GM18508 (cell line): ENCODE results near the gene UROS.

ENCODE experiments used
- ATAC-seq: cut with Tn5 transposase; IDR thresholded peaks from one replicate; pipeline ENCODE4 v1.9.1; 2021; ENCODE audit warnings: moderate number of reproducible peaks; ENCODE audit not compliant: insufficient read depth, unreplicated experiment

UROS gene

DNA sequence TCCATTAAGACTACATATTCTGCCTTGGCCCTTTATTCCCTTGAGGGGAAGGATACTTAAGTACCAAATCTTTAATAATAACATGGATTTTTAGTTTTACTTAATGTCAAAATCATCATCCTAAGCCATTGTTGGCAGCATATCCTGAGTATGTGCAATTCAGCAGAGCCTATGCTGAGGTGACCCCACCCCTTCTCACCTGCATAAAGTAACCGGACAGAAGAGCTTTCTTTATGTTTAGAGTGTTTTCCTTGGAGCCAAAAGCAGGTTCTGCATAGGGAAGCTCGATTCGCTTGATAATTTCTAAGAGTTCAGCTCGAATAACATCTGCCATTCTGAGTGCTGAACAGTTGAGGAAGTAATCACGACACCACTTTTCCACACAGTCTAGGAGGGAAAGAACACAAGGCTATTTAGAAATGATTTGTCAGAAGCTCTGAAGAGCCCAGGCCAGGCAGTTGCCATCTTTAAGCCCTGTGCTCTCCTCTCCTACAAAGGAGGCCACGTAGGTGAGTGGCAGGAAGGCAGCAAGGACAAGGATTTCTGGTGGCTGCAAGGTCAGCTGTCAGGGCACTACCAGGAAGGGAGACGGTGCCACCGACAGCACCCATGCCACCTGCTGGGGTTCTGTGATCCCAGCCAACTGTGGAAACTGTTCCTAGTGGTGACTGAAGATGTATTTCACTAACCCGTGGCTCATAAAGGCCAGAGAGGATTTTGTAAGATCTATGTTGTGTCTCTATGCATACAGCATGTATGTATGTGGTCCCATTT is 15.9 kb upstream of the UROS start:
- ATAC-seq, result no peak

DNA sequence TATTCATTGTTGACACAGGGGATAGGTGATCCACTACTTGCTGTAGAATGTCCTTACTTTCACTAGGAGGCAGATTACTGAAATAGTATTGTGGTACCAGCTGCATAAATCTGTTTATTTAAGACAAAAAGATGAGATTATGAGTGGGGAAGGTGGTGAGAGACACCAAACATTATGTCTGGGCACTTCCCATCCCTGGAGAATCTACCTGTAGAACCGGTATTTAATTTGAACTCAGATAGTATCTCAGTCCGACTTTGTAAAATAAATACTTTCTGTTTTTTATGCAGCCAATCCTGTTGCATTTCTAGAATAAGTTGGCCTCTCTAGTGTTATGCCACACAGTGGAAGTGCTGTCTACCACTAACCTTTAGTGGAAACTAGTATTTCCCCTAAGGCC is 13.7 kb upstream of the UROS start:
- ATAC-seq, result no peak

DNA sequence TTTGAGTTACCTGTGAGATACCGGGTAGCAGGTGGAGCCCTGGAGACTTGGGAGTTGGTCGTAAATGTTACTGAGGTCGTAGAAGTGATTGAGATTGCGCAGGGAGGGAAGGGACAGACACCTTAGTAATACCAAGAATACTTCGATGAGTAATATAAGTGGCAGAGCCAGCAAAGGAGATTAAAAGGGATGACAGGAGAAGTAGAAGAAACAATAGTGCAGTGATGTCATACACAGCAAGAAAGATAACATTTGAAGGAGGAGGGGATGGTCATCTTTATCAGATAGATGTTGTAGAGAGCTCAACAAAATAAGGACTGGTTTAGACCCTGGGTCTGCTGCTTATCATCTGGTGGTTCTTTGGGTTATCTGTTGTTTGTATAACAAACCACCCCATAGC is 5.3 kb upstream of the UROS start:
- no peak for ATAC-seq

DNA sequence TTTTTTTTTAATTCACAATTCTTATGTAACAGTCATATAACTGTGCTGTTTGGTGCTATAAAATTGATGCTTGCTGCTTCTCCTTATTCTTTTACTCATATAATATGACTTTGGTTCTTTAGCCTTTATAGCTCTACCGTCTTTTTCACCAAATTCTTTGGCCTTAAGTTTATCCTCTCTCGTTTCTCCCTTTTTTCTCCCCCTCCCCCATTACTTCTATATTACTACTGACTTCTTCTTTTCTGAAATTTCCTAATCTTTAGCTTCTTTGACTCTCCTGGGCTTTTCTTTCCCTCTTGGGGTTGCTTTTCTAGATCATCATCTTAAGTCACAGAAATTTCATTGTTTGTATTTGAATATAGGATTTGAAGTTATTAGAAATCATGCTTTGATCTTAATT is 4.1 kb upstream of the UROS start:
- ATAC-seq, result no peak

DNA sequence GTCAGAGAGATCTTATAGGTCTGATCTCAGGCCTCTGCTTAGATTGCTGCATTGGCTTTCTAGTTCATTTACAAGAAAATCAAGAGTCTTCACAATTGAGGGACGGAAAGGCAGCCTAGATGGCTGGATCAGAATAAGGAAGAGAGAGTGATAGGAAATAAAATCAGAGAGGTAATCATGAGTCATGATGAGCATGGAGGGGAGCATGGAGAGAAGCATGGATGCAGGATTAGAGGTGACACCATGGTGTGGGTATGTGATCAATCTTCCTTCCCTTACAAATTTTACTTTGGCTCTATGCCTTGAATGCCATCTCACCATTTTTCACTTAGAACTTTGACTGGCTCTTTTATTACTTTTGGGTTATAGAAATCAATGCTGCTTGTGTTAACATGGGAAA is 1.7 kb upstream of the UROS start:
- no peak for ATAC-seq

DNA sequence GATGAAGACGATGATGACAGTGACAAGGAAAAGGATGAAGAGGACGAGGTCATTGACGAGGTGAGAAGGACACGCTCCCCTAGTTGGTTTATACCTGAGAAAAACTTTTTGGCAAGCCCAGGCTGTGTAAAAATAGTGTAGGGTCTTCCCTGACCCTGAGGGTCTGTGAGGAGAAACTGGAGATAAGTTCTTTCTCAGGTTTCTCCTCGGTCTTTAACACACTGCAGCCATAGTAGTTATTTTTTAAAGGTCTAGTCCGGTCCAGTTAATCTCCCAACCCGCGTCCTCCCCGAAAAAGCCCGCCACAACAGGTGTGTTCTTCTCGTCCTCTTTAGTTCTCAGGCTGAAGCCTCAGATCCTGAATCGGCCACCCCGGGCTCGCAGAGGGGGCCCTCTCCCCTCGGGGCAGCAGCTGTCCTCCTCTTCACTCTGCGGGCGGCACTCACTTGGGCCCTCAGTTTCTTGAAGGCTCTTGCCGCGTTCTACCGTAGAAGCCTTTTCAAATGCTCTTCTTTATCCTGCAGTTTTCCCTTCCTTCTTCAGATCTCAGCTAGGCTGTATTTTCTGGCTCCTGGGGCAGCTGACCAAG is 699 bp upstream of the UROS start:
- ATAC-seq, result no peak

DNA sequence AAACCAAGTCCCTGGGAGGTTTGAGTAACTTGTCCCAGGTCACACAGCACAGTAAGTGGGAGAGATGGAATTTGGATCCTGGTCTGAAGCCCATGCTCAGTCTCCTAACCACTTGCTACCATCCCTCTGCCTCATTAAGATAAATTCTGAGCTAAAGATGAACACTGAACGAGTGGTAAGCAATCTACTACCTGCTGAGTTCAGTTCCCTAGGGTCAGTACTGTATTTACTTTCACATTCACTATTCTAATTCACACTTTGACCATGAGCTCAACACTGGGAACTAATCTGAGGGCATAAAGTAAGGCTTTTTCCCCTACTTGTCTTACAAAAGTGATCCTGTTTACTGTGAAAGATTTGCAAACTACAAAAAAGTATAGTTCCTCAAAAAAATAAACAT is 2.4 kb downstream of the UROS start:
- peak; percentile 45 for ATAC-seq

DNA sequence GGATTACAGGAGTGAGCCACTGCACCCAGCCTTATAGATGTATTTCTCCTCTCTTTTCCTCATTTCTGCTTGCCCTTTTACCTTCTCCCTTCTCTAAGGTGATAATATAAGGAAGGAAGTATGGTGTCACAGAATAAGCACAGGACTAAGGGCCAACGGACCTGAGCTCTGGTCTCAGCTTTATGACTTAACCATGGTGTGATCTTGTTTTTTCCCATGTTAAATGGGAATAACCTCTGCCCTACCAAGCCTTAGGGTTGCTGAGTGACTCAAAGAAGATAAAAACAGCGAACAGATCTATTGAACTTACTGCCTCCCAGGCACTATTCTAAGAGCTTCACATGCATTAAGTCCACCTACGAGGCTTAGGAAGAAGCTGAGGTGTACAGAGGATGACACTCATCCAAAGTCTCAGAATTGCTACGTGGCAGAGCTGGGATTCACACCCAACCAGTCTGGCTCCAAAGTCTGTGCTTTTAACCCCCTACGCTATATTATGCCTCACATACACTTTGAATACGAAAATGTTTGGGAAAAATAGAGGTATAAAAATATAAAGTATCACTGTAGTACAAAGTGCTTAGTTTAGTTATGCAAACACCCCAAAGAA is 5.6 kb downstream of the UROS start:
- ATAC-seq, result no peak

DNA sequence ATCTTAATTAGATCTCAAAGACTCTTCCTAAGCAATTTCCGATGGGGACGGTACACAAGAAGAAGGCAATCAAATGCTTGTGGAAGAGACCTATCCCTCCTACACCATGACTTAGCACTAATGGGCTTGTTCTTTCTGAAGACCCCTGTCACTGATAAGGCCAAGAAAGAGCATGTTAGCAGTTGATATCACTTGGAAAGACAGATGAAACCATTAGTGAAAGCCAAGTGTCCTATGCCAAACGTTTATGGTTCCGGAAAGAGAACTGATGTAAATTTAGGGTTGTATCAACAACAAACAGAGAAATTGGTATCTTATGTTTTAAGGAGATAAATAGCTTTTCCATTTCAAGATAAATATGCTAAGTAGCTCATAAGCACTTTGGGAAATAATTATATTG is 6.5 kb downstream of the UROS start:
- no peak for ATAC-seq

DNA sequence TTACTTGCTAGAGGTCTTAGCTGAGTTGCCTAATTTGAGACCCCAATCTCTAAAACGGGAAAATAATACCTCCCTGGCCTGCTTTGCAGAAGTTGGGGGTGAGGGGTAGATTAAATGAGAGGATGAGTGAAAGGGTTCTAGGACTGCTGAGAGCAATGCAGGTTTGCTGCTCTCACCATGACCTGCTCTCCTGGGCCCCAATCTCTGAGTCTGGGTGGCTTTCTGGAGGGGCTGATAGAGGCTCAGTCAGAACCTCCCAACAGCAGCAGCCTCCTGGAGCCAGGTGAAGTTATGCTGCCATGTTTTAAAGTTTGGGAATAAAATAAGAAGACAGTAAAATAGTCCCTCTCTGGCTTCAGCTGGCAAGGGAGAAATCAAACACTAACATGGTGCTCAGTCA is 7.3 kb downstream of the UROS start:
- ATAC-seq, result no peak

DNA sequence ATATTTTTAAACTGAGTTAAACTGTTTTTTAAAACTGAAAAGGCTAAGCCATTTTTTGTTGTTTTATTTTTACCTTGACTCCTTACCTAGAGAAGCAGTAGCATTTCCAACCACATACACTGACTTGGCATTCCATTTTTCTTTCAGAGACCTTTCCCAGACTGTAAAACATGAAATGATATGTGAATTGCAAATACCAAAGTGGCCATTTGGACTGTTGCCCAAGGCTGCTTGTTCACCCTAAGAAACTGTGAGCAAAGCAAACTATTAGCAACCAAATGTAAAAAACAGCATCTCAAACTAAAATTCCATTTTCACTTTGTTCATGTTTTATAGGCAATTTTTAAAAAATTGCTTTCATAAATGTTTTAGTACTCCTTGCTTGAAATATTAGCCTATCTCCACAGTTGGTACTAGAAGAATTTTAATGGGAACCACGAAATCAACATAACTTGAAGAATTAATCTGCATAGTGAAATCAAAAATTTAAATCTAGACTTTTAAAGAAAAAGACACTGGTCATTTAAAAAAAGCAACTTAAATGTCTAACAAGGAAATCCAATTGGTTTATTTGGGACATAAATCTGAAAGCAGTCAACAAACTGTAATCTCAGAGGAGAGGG is 10.8 kb downstream of the UROS start:
- ATAC-seq, result no peak

DNA sequence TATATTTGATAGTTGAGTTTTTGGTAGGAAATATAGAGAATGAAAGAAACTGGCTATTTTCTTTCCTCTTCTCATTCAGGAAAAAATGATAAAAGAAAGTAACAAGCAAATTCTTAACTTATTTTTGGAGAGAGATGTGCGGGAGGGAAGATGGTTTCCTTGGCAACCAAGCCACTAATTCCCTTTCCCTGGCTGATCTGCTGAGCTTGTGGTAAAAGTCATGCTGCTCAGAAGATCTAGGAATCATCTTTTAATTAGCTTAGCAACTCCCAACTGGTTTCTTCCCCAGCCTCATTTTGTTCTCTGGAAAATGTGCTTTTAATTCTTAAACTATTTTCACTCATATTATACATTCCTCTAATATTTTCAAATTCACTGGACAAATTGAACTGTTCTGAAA is 11.8 kb downstream of the UROS start:
- ATAC-seq, result no peak

DNA sequence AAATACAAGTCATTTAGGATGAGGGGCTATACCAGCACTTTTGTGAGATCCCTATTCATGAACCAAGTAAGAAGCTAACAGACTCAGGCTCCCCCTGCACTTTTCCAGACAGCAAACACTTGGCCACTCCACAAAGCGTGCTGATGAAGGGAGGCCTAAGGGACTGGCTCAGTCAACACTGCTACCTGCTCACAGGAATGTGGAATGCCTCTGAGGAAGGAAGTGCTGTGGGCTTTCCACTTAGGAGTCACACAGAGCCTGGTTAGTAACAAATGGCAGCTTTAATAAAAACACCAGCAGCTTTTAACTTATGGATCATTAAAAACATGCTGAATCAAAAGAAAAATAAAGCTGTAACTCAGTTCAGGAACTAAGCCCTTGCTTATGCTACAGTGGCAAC is 15.0 kb downstream of the UROS start:
- no peak for ATAC-seq

DNA sequence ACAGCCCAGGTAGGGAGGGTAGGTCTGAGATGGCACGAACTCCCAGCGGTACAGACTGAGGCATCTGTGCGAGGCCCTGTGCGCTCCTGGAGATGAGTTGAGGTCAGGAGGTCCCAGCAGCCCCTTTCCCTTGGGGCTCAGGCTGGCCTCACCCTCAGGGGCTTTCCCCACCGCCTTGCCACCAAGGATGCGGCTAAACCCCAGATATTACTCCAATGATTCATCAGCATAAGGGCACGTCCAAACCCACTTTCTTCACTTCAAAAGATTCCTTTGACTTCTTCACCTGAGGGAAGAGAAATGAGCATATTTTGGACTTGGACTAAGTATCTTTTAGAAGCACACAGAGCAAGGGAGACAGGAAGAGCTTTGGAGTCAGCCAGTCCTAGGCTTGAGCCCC is 20.3 kb downstream of the UROS start:
- no peak for ATAC-seq

DNA sequence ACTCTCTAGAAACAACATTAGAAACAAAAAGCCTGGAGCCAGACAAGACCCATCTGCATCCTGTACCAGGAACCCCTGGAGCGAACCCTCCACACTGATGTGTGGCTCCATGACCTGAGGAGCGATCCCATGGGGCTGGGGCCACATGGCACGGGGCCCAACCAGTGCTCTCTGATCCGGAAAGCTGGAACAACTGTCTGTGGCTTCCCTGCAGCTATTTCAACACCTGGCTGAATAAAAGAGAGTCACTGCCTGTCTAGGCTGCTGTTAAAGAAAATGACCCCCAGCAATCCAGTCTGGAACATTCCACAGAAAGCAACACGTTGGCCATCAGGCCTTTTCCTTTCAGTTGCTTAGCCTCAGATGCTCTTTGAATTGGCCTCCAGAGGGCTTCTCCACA is 20.9 kb downstream of the UROS start:
- ATAC-seq, result no peak

DNA sequence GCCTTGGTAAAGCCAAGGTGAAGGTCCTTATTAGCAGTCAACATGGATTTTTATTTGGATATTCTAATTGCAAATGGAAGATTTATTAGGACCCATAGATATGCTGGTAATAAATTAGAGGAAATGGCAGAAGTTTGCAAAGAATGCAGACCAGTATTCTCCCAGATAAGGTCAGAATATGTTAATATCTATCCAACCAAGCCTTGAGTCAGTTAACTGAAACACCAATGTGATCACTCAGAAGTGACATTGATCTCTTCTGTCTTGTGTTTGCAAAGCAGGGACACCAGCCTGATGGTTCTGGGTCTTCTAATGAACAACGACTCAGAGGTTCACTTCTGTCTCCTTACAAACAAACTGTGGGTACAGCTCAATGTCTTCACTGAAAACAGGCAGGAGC is 21.5 kb downstream of the UROS start:
- no peak for ATAC-seq

DNA sequence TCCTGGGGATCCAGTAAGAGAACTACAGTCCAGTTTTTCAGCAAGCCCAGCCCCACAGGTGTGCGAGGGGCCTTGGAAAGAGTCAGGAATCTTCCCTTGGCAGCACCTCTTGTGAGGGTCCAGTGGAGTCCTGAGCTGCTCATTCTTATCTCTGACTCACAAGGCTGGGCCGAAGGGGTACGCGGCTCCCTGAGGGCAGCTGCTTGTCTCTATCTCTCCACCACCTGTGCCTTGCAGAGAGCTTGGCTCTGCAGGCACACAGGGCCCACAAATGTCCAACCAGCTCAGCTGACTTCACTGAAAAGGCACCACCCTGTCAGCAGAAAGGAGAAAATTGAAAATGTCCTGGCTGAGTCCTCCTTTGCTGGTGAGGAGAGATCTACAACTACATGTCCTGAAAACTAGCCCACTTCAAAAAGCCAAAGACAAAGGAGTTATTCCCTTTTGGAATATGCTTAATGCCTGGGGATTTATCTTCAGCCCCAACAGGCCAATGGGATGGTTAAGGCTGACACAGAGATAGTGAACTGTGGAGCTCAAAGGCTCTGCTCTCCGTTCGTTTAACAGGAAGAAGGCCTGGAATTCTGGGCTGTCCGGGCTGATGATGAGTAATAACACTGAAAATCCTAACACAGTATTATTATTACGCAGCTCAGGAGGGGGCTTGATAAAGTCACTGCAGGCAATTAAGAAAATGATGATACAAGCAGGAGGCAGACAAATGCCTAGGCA is 23.4 kb downstream of the UROS start:
- no peak for ATAC-seq

DNA sequence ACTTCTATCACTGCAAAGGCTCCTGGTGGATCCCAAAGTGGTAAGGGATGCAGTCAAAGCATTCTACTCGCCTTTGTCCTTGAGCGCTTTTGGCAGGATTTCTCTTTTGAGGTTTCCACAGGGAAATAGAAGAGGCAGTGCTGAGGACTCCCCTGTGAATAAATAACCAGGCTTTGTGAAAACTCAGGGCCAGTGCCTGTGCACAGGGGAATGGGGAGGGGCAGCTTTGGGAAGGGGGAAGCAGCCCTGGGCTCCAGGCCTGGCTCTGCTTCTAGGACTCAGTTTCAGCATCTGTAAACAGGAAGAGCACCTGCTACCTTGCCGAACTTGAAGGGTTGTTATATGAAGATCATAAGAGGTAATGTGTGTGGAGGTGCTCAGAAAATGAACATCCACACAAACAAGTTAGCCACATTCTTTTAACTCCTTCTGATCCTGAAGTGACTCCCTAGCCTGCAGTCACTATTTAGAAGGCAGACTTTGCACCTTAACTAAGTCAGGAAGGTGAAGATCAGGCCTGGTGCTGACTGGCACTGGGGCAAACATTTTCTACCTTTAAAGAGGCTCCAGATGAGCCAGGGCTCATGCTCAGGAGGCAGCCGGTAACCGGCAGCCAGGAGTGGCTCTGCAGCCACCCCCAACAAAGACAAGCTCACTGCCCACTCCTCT is 24.9 kb downstream of the UROS start:
- no peak for ATAC-seq

DNA sequence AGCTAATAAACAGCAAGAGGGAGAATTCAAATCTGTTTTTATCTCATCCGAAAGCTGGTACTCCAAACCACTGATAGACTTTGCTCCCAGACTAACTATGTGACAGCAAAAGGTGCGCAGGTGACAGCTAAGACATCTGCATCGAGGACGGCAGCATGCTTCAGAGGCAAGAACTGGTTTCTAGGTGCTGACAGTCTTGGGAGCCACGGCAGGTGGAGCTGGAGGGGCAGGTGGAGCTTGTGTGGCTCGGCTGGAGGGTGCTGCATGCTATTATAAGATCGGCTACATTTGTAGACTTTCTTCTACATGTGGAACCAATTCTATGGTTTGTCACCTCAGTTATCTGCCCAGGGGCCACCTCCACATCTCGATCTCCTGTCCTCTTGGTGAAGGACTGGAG is 25.6 kb downstream of the UROS start:
- no peak for ATAC-seq

DNA sequence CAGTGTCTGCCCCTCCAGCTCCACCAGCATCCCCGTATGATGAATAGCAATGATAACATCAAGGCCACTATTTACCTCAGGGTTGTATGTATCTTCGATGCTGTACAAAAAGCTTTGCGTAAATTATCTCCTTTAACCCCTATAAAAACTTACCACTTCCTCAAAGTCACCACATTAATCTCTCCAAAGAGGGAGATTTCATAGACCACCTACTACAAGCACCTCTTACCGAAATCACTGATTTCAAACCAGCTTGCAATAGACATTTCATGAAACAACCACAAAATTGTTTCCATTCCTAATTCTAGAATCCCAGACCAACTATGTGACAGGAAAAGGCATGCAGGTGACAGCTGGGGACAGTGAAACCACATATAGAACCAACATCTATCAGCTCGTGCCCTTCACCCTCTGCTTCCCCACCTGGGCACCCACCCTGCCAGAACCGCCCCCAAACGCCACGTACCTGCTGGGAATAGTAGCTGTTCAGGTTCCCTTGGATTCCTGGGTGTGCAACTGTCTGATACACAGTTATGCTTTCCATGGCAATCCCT is 27.3 kb downstream of the UROS start:
- ATAC-seq, result no peak
